ENCODE measurements around the gene VGLL4. TPM values are rescaled to one million over a fixed set of nuclear protein-coding genes. Genes with fewer than 3 reads are reported as not detected.

Gene VGLL4
- total and polyA plus RNA-seq, 2 of the 4 experiments (the other 2 are of a cell fraction), result 26.2 to 35.4 TPM

GRCh38 chr3:11626084-11626463, 17.6 kb downstream of the VGLL4 start:
- no TSS peak for BruUV-seq (replicated peaks)
- dilution Hi-C loops (cut with HindIII; ENCODE audit: low sequenced_read_pairs, unreplicated experiment) (no loop called here), intact Hi-C loops (cut with micrococcal nuclease) (no loop called here), in situ Hi-C loops (cut with MboI; ENCODE audit: low sequenced_read_pairs) (no loop called here)
- H3K9ac ChIP-seq (ENCODE audit: low read depth, low read length), result no peak overlapping the region
- no peak overlapping the region for H2AK5ac ChIP-seq (ENCODE audit: low read depth, low read length)
- H3K14ac ChIP-seq (replicated peaks; ENCODE audit: low read depth, low read length), result peak overlapping the region; percentile 19; the same call in 1 of the 2 replicates
- peaks cover 80% of the 10 kb centered on the region for H4K20me1 ChIP-seq (ENCODE audit: insufficient read depth, low read length)
- no peak overlapping the region for H2BK120ac ChIP-seq (ENCODE audit: low read depth, low read length)
- no peak overlapping the region for H3K4ac ChIP-seq (ENCODE audit: low read depth, low read length)
- no peak for ATAC-seq (ENCODE audit: low read depth)
- WGBS, 2 experiments (ENCODE audit: extremely low coverage in 2 of 2, insufficient read length in 1 of 2), result no CpG with 5 or more reads among the region's 2 CpGs
- no peak overlapping the region for H2BK5ac ChIP-seq (ENCODE audit: low read depth, low read length, poor library complexity, severe bottlenecking)
- no peaks in the 10 kb centered on the region for H3K9me3 ChIP-seq (ENCODE audit: control insufficient read depth, insufficient read depth, low read length)
- no peak overlapping the region for H2BK20ac ChIP-seq (ENCODE audit: low read depth, low read length)
- H3K4me1 ChIP-seq (ENCODE audit: control insufficient read depth, insufficient read depth, low read length), result peaks cover 12% of the 10 kb centered on the region
- H3K56ac ChIP-seq (ENCODE audit: extremely low read depth, insufficient read depth, low read length), result no peak overlapping the region
- H3K4me3 ChIP-seq (ENCODE audit: insufficient read depth, low read depth, low read length), result no peak overlapping the region
- ChIA-PET POLR2A (ENCODE audit: unreplicated experiment) (no interaction called here), CTCF (interaction anchor here (1.1 kb wide), 1 partner anchor 12 kb away, joined by 3 read pairs; no protein-coding TSS in a partner anchor)
- no peak overlapping the region for H3K27ac ChIP-seq (ENCODE audit: insufficient read depth, low read length)
- H3K36me3 ChIP-seq (ENCODE audit: control insufficient read depth, insufficient read depth, low read length), result no peaks in the 10 kb centered on the region; the same call in none of the 2 replicates
- H3K27me3 ChIP-seq (ENCODE audit: control insufficient read depth, insufficient read depth, low read length), result no peaks in the 10 kb centered on the region
- no peak overlapping the region for H4K8ac ChIP-seq (ENCODE audit: low read depth in 2 of 2, low read length in 2 of 2)
- H2AK9ac ChIP-seq (replicated peaks; ENCODE audit: low read depth, low read length, poor library complexity), result no peak overlapping the region
- H2BK15ac ChIP-seq (ENCODE audit: low read depth, low read length), result no peak overlapping the region
- no peak overlapping the region for H4K5ac ChIP-seq (ENCODE audit: low read depth, low read length)
- peaks cover 7% of the 10 kb centered on the region; the same call in 1 of the 2 replicates for H3K9me1 ChIP-seq (ENCODE audit: insufficient read depth, low read length)
- no peak for TF ChIP-seq SMC3 (IDR thresholded peaks at IDR 0.05; ENCODE audit: low read depth, low read length)
- TF ChIP-seq RCOR1 (IDR thresholded peaks at IDR 0.05; ENCODE audit: insufficient replicate concordance, low read length), result no peak
- no peak for TF ChIP-seq BHLHE40 (IDR thresholded peaks at IDR 0.05; ENCODE audit: low read depth, low read length)
- TF ChIP-seq USF2 (IDR thresholded peaks at IDR 0.05; ENCODE audit: low read depth, low read length), result no peak
- no peak for TF ChIP-seq NFE2L2 (IDR thresholded peaks at IDR 0.05; ENCODE audit: low read depth, low read length)
- no peak for TF ChIP-seq RFX5 (IDR thresholded peaks at IDR 0.05; ENCODE audit: low read depth, low read length)
- no peak for TF ChIP-seq RAD21 (IDR thresholded peaks at IDR 0.05; ENCODE audit: low read length)
- no peak for TF ChIP-seq ELK1 (IDR thresholded peaks at IDR 0.05; ENCODE audit: borderline replicate concordance, low read depth, low read length)
- TF ChIP-seq, protein P1, sequence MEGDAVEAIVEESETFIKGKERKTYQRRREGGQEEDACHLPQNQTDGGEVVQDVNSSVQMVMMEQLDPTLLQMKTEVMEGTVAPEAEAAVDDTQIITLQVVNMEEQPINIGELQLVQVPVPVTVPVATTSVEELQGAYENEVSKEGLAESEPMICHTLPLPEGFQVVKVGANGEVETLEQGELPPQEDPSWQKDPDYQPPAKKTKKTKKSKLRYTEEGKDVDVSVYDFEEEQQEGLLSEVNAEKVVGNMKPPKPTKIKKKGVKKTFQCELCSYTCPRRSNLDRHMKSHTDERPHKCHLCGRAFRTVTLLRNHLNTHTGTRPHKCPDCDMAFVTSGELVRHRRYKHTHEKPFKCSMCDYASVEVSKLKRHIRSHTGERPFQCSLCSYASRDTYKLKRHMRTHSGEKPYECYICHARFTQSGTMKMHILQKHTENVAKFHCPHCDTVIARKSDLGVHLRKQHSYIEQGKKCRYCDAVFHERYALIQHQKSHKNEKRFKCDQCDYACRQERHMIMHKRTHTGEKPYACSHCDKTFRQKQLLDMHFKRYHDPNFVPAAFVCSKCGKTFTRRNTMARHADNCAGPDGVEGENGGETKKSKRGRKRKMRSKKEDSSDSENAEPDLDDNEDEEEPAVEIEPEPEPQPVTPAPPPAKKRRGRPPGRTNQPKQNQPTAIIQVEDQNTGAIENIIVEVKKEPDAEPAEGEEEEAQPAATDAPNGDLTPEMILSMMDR (conservative IDR thresholded peaks at IDR 0.05; ENCODE audit: low read depth, low read length), result no peak
- no peak for TF ChIP-seq MAFK (IDR thresholded peaks at IDR 0.05; ENCODE audit: low read depth, low read length)
- no peak for TF ChIP-seq FOS (IDR thresholded peaks at IDR 0.05; ENCODE audit: low read depth, low read length)
- TF ChIP-seq POLR2A (IDR thresholded peaks at IDR 0.05; ENCODE audit: low read depth, low read length), result no peak
- no peak for TF ChIP-seq CEBPB (IDR thresholded peaks at IDR 0.05; ENCODE audit: low read depth, low read length)
- TF ChIP-seq MAZ (IDR thresholded peaks at IDR 0.05; ENCODE audit: borderline replicate concordance, low read depth, low read length), result no peak
- no peak for TF ChIP-seq CHD1 (IDR thresholded peaks at IDR 0.05; ENCODE audit: low read depth, low read length)
- no peak for TF ChIP-seq MXI1 (IDR thresholded peaks at IDR 0.05; ENCODE audit: borderline replicate concordance, low read depth, low read length)
- H4K91ac ChIP-seq (ENCODE audit: insufficient read depth, low read depth, low read length), result no peak overlapping the region
- no peak overlapping the region for H3K4me2 ChIP-seq (ENCODE audit: low read depth, low read length)
- no peak overlapping the region for H2AFZ ChIP-seq (replicated peaks; ENCODE audit: low read length, poor library complexity)
- peaks cover 0 to 65% of the 10 kb centered on the region in 2 experiments; a peak in 3 of 4 replicates for H3K79me1 ChIP-seq (ENCODE audit: low read depth in 1 of 2, low read length in 2 of 2)
- no peak for DNase-seq
- H3K23ac ChIP-seq (ENCODE audit: low read depth, low read length), result peak overlapping the region; percentile 62; the same call in 1 of the 2 replicates
- no peak overlapping the region for H3K18ac ChIP-seq (ENCODE audit: low read depth, low read length)

Data from IMR-90 (cell line).